ENCODE data around the gene ATF7IP.

DNA sequence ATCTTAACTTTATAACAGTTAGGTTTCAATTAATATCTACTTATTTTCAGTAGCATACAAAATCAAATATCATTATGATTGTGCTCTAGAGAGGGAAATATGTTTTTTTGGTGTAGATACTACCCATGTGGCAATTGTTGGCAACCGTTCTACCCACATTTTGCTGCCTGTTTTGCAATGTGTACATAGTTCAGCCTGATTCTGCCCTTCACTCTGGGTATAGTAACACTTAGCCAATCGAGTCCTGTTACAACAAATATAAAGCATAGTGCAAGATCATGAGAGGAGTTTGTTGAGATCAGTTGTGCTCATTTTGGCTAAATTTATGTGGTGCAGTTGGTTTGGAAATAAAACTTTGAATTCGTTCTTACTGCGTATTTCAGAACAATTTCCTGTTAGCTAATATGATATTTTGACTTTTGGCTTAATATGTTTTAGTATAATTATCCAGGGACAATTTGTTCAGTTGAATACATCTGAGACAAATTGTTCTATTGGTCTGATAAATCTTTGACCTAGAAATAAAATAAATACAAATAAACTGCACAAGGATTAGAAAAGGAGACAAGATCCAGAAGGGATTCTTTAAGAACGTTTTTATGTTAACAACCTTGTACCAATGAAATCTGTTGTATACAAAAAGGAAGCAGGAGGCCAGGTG lies 76.9 kb downstream of the ATF7IP start:
- no peak for TF ChIP-seq EZH2phosphoT487 (IDR thresholded peaks at IDR 0.05; ENCODE audit: borderline replicate concordance, low read depth, low read length)
- TF ChIP-seq, protein P1, sequence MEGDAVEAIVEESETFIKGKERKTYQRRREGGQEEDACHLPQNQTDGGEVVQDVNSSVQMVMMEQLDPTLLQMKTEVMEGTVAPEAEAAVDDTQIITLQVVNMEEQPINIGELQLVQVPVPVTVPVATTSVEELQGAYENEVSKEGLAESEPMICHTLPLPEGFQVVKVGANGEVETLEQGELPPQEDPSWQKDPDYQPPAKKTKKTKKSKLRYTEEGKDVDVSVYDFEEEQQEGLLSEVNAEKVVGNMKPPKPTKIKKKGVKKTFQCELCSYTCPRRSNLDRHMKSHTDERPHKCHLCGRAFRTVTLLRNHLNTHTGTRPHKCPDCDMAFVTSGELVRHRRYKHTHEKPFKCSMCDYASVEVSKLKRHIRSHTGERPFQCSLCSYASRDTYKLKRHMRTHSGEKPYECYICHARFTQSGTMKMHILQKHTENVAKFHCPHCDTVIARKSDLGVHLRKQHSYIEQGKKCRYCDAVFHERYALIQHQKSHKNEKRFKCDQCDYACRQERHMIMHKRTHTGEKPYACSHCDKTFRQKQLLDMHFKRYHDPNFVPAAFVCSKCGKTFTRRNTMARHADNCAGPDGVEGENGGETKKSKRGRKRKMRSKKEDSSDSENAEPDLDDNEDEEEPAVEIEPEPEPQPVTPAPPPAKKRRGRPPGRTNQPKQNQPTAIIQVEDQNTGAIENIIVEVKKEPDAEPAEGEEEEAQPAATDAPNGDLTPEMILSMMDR (conservative IDR thresholded peaks at IDR 0.05; ENCODE audit: low read length) = no peak
